ENCODE data around the gene BMP8B.
"Not testable (repeated sequence)": the region's sequence is repeated elsewhere in the genome, so short reads cannot be mapped to it uniquely, and the experiment has no call there.

Gene BMP8B

DNA sequence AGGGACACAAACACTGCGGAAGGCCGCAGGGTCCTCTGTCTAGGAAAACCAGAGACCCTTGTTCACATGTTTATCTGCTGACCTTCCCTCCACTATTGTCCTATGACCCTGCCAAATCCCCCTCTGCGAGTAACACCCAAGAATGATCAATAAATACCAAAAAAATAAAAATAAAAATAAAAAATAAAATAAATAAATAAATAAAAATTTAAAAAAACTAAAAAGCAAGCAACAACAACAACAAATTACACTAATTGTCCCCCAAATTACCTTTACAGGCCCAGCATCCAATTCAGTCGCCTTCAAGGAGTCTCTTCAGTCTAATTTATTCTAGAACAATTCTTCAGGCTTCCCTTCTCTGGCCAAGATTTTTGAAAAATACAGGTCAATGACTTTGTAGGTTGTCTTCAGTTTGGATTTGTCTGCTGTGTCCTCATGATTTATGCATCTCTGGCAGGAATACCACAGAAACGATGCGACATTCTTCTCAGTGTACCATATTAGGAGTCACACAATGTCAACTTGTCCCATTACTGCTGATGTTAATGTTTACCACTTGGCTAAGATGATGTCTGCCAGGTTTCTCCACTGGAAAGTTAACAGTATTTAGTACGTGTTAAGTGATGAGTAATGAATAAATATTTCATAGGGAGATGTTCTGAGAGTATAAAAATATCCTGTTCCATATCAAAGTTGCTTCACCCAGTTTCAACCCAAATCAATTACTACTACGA lies 20.3 kb upstream of the BMP8B start:
- no peak for TF ChIP-seq CTCF (IDR thresholded peaks at IDR 0.05; ENCODE audit: control insufficient read depth, extremely low read depth, insufficient read depth)
- no peak for DNase-seq (ENCODE audit: low read depth)
- H3K4me3 ChIP-seq (ENCODE audit: low read depth, low read length): no peak overlapping the region

DNA sequence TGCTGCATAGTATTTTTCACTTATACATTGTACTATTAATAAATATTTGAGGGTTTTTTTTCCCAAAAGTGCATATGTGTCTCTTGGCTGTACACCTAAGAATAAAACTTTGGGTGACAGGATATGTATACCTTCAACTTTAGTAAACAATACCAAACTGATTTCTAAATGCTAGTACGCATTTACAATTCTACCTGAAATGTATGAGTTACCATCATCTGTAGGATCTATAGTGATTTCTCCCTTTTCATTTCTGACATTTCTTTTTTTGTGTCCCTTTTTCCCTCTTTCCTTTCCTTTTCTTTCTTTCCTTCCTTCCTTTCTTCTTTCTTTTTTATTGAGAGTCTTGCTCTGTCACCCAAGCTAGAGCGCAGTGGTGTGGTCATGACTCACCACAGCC lies 16.7 kb upstream of the BMP8B start:
- TF ChIP-seq CTCF (IDR thresholded peaks at IDR 0.05; ENCODE audit: control insufficient read depth, extremely low read depth, insufficient read depth): no peak

DNA sequence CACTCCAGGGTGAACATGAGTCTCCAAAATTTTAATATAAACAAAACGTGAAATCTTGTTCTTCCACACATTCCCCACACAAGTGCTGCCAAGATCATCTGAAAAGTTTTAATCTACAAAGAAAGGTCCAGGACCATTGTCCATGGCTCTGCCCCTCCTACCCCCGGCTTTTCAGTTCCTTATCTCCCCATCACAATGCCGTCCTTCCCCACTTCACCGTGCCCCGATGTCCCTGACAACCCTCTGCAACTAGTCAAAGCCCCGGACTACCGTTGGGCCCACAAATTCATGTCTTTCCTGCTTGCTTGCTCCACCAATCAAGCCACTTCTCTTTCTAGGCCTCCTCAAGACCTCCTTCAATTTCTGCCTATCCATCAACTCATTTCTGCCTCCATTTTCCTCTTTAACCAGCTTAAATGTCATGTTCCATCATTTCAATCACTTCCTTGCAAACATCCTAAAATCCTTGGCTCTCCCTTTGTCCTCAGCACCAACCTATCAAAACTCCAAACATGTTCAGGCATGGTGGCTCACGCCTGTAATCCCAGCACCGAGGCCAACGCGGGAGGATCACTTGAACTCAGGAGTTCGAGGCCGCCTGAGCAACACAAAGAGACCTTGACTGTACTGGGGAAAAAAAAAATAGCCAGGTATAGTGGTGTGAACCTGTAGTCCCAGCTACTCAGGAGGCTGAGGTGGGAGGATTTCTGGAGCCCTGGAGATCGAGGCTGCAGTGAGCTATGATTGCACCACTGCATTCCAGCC lies 14.0 kb upstream of the BMP8B start:
- DNase-seq (ENCODE audit: low read depth): no peak
- H3K4me3 ChIP-seq (ENCODE audit: low read depth, low read length): no peak overlapping the region
- TF ChIP-seq CTCF (IDR thresholded peaks at IDR 0.05; ENCODE audit: control insufficient read depth, extremely low read depth, insufficient read depth): no peak

More for the DNA sequence above, 16.7 kb upstream of the BMP8B start:
- DNase-seq (ENCODE audit: low read depth): no peak
- no peak overlapping the region for H3K4me3 ChIP-seq (ENCODE audit: low read depth, low read length)

GRCh38 chr1:39800471-39800835 lies 11.8 kb upstream of the BMP8B start:
- H3K4me3 ChIP-seq (ENCODE audit: low read depth, low read length): no peak overlapping the region
- TF ChIP-seq CTCF (IDR thresholded peaks at IDR 0.05; ENCODE audit: control insufficient read depth, extremely low read depth, insufficient read depth): no peak
- DNase-seq (ENCODE audit: low read depth): no peak

DNA sequence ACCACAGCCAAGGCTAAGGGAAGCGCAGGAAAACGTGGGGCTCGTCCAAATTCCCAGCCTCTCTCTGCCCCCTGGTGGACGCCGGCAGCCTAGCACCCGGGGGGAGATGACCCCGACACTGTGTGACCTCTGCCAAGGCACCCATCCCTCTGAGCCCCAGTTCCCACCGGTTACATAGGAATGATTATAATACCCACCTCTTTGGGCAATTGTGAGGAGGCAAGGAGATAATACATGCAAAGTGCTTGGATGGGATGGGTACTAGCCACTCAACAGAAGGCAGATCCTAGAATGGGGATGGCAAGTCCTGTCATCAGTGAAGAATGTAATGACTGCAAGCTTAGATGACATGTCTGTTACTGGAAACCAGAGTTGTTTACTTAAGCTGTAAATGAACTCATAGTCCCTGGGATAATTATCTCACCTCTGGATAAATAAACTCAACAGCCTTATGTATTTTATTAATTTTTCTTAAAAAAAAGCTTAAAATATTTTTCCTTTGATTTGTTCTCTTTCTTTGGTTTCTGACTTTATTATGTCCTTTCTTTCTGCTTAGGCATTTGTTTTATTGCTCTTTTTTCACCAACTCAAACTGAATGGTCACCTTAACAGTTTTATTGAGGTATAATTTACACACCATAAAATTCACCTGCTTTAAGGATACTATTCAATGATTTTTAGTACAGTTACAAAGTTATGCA lies 11.3 kb upstream of the BMP8B start:
- peak; percentile 77 for TF ChIP-seq CTCF (IDR thresholded peaks at IDR 0.05; ENCODE audit: control insufficient read depth, extremely low read depth, insufficient read depth)
- H3K4me3 ChIP-seq (ENCODE audit: low read depth, low read length): no peak overlapping the region
- DNase-seq (ENCODE audit: low read depth): no peak

GRCh38 chr1:39798859-39799769 lies 10.4 kb upstream of the BMP8B start:
- not testable (repeated sequence) for H3K4me3 ChIP-seq (ENCODE audit: low read depth, low read length); DNase-seq (ENCODE audit: low read depth)
